HG03432 (cell line): ENCODE measurements around the gene MPRIP.
"Not testable (repeated sequence)": the region's sequence is repeated elsewhere in the genome, so short reads cannot be mapped to it uniquely, and the experiment has no call there.

Experiments
- ATAC-seq: cut with Tn5 transposase; IDR thresholded peaks from one replicate; pipeline ENCODE4 v1.9.1; 2021; ENCODE audit warnings: mild to moderate bottlenecking, moderate library complexity; ENCODE audit not compliant: unreplicated experiment

The MPRIP gene

DNA sequence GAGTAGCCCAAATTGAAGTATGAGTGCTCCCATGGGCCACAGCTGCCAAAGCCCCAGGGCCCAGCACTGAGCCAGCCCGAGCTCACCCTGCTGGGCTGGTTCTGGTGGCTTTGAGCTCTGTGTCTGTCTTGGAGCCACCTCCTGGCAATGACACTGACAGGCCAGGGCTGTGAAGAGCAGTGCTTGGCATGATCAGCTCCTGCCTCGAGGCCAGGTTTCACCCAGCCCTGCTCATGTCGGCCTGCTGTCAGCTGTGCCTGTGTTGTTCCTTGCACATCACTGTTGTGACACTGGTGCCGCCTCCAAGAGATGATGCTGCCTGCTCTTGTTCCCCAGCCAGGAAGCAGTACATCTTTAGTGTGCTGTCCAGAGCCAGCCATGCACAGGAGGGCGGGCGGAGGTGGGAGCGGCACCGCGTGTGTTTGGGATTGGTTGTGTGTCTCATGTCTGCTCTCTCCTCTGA lies 137.9 kb downstream of the MPRIP start:
- ATAC-seq: no peak

DNA sequence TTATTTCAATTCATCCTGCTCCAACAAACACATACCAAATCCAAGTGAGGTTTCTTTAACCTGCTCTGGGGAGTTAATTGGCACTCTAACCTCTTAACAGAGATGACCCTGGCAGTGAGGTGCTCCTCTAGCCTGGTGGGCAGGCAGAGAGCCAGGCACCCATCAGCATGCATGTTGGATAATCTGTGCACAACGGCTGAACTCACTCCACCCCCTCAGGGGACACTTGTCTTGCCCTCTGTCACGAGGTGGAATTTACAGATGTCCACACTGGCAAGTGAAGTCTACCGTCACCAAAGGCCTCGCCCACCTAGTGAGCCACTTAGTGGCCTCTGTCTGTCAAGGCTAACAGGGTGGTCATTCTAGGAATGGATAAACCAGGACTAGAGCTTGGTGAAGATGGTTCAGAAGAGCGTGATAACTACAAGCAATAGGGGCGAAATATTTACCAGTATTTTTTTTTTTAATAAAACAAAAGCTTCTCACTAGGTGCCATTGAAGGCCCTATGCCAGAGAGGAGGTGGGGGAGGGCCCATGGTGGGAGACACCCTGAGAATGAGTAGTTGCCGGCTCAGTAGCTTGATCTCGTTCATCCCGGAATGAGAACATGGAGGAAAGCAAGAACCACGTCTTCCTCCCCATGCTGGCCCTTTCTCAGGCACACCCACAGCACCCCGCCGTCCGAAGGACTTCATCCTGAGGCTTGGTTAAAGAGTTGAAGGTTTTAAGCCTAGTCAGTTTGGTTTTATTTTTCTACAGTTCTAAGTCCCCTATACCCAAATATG lies 138.7 kb downstream of the MPRIP start:
- no peak for ATAC-seq

DNA sequence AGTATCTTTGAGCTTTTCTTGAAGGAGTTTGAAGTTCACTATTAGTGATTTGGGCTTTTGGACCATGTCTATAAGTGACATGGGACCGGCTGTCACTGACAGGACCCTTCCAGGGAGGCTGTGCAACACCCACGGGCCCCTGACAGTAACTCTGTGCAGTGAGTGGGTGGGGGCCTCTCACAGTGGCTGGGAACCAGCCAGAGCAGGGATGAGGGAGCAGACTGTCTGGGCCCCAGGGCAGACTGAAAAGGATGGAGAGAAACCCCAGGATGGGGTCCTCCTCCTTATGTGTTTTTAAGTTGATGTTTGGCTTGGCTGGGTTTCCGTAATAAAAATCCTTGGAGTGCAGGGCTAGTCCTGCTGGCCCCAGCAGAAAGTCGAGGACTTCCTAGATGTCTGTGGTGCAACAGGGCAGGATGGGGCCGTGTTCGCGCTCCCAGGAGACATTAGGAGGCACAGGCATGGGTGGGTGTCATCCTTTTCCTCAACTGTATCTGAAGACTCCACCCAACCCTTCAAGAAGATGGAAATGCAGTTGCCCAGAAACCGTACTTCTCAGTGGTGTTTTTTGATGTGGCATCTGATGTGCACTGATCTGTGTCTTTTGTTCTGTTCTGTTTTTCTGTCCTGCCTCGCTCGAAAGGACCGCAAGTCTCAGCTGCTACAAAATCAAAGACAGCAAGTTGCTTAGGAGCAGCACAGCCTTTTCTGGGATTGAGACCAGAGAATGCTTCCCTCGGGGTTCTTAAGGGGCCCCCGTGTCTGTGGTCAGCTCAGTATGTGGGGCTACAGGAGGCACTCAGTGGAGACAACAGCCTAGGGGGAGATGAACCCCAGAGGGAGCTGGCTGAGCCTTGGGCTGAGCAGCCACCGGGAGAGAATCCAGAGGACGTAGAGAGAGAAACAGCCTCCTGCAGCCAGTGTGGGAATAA lies 139.7 kb downstream of the MPRIP start:
- ATAC-seq: no peak

DNA sequence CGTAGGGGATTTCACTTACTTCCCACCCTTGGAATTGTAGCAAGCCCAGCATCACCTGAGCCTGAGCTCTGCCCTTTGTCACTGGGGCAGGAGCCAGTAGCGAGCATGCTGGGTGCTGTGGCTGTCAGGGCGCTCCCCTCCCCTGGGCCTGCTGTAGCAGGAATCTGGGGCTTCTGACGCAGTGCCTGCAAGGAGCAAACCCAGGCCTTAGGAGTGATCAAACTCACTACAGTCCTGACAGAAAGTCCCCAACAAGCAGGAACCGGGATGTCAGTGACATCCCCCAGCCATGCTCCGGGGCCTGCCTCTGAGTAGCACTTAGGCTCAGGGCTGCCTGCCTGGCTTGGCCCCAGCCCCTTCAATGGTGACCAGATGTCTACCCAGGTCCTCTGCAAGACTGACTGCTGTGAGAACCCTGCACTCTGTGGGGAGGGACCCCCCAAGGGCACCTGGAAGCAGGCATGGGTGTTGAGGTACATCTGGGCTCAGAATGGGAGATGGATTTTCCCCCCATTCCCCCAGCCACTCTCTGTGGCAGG lies 140.4 kb downstream of the MPRIP start:
- ATAC-seq: no peak

DNA sequence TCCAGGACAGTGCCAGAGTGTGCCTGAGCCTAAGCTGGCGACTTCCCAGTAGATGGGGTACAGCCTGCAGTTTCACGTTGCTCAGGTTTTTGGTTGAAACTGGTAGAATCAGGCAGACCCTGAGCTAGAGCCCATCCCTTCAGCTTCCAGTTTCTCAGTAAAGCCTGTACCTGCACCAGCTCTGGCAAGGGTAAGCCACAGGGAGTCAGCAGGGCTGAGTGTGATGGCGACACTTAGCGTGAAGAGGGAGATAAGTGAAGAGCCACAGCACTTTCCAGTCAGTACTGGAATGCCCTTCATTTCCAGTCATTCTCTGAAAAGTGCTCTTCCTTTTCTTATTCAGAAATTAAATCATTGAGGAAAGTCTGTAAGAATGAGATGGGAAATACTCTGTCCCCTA lies 141.5 kb downstream of the MPRIP start:
- no peak for ATAC-seq

DNA sequence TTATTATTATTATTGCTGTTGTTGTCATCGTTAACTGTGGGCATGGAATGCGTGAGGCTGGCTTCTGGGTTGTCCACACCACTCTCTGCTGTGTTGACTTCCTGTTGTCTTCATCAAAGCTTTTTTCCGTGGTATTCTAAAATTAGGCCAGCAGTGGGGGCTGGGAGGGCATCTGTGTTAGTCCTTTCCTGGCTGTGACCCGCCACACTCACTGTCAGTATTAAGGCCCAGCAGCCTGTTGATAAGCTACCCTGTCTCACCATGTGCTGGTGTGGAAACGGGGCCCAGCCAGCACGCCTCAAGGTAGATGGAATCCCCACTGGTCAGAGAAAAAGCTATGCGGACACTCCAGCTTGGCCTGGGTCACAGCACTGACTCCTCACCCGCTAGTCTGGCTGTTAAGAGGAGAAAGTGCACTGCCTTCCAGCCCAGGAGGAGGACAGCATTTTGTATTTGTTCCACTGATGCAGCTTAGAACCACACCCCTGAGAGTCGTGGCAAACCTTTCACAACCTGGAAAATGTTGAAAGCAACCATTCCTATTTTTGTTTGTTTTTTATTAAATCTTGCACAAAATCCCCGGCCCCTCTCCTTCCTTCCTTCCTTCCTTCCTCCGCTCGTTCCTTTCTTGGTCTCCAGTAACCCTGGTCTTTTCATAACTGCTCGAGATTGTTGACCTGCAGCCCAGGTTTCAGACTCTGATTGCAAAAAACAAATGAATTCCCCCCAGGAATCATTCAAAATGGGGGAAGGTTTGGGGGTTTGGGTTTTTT lies 142.9 kb downstream of the MPRIP start:
- not testable (repeated sequence) for ATAC-seq

DNA sequence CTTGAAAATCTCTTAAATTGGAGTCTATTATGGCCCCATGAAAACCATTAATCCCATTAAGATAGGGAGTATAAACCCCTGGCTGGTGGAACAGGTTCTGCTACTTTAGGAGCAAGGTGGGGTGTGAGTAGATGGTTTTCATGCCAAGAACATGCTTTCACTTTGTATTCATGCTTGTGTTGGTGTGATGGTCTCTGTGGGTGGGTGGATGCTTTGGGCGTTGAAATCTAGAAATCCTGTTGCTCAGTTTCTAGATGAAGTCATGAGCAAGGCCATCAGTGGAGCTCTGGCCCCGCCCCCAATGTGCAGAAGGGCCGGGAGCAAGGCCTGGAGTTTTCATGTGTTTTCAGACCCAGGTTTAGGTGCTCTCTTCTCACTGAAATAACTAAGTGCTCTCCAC lies 143.8 kb downstream of the MPRIP start:
- no peak for ATAC-seq

DNA sequence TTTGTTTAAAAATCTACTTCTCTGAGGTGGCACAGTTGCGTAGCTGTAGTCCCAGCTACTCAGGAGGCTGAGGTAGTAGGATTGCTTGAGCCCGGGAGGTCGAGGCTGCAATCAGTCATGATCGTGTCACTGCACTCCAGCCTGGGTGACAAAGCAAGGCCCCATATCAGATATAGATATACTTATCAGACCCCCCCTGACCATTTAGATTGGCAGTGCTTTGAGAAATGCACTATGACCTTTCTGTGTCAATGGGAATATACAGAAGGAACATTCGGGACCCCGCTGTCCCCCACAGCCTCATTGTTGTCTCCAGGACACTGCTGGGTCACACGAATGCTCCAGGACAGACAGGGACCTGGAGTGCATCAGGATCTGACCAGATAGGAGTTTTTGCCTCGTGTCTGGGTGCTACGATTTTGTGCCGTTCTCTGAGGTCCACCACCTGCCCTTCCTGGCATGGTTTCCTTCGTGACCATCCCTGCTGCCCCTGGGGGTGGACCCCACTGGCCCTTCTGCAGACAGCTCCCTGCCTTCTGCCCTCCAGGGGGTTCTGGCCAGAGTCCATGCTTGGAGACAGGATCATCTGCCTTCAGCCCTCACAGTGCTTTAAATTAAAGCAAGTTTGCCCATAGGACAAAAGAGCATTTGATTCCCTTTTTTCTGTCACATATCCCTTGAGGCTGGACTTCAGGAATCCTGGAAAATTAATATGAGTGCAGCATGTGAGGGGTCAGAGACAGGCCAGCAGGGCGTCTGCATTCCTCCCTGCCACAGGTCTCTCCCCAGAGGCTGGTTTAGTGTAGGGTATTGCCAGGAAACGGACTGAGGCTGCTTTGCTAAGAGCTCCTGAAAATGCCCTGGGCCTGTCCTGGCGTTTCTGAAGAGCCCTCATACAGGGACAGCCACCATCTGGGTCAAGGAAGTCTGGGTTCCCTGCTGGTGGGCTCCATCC lies 144.6 kb downstream of the MPRIP start:
- no peak for ATAC-seq

DNA sequence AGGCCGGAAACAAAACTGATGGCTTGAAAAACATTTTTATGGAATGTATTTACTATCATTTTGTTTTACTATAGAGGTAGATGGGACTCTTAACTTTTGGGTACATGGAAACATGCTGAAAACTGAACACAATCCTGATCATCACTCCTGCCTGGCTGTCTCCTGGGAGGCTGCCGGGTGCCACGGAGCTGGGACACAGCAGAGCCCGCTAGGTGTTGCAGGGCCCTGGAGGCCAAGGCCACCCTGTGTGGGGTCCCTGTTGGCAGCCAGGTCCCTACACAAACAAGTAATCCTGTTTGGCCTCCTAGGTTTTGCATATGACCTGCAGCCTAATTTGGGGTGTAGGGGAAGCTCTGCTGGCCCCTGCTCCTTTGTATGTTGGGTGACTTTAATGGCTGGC lies 146.3 kb downstream of the MPRIP start:
- no peak for ATAC-seq

DNA sequence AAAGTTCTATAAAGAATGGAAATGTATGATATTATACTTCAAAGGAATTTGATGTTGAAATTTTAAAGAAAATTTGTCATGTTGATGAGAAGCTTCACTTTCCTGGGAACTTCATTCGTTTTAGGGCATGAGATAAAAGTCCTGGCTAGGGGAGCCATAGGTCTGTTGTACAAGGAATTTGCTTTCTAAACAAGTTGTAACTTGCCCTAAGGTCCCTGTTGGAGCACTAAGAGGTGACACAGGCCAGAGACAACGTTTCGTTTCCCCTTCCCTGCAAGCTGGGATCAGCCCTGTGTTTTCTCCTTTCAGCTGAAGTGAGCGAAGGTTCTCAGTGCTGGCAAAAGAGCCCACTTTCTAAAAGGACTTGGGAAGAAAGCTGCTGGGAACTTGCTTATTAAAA lies 147.3 kb downstream of the MPRIP start:
- no peak for ATAC-seq

DNA sequence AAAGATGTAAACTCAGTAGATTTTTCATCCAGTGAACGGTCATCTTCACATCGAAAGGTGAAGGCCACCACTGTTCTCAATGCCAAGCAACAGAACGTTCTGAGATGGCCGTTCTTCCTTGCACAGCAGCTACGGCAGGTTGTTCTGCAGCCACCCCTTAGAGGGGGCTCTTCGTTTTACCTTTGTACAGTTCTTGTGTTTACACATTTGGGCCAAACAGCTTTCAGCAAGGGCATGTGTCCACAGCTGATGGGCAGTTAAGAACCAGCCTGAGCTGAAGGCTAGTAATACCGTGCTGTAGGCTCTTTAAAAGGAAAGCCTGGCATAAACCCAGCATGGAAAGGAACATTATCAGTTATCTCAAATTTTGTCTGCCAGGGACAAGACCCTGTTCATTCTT lies 147.9 kb downstream of the MPRIP start:
- ATAC-seq: no peak

DNA sequence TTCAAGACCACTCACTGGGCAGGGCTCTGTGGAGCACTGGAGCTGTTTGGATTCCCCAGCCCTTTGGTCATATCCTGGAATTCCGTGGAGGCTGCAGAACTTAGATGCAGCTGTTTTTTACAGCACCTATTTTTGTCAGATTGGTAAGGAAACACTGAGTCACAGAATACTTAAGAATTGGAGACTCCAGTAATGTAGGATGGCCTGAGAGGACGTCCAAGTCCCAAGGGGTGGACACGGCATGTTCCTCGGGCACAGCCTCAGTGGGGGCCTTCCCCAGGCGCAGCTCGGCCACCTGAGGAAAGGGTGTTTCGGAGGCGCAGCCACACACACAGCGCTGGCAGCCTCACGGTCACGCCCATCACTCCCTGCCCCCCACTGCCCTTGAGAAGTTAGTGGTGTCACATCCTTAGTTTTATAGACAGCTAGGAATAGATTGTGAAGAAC lies 149.1 kb downstream of the MPRIP start:
- ATAC-seq: no peak

DNA sequence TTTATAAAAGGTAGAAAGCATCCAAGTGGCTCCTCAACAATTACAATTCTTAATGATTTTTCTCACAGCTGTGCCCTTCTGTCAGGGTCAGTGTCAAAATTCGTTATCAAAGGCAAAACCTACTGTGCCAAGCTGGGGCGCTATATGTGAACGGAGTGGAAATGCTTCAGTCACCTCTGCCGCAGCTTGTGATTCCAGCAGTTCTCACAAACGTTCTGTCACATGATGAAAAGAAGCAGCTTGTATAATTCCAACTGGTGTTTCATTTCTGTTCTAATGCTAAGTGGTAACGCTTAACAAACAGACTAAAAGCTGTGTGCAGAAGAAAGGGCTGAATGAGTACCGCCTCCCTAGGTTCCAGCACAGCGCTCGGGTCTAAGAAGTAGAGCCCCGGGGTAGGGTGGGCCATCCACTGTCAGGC lies 149.7 kb downstream of the MPRIP start:
- no peak for ATAC-seq

DNA sequence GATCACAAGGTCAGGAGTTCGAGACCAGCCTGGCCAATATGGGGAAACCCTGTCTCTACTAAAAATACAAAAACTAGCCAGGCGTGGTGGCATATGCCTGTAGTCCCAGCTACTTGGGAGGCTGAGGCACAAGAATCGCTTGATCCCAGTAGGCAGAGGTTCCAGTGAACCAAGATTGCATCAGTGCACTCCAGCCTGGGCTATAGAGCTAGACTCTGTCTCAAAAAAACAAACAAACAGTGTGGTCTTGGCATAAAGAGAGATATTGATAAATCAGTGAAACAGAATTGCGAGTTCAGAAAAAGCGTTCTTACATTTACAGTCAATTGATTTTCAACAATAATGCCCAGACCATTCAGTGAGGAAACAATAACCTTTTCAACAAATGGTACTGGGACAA lies 153.2 kb downstream of the MPRIP start:
- ATAC-seq: not testable (repeated sequence)

DNA sequence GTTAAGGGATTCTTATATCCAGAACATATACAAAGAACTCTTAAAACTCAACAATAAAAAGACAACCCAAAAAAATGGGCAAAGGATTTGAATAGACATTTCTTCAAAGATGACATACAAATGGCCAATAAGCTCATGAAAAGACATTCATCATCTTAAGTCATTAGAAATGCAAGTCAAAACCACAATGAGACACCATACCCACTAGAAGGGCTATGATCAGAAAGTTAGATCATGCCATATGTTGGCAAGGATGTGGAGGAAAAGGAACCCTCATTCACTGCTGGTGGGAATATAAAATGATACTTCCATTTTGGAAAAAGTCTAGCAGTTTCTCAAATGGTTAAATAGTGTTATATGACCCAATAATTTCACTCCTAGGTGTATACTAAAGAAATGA lies 154.5 kb downstream of the MPRIP start:
- ATAC-seq: no peak

DNA sequence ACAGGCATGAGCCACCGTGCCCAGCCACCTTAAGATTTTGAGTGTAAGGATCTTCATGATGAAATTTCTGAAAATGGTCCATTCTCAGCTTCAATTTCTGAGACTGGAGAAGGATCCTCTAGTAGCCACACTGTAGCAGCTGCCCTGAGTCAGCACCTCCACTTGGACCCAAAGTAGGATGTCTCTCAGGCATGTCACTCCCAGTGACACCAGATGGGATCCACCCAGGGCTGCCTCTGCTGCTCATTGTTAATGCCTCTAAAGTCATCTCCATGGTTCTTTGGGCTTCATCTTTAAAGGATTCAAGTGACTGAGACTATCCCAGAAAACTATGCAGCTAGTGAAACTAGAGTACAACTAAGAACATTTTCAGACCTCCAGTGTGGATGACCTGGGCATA lies 156.0 kb downstream of the MPRIP start:
- no peak for ATAC-seq

DNA sequence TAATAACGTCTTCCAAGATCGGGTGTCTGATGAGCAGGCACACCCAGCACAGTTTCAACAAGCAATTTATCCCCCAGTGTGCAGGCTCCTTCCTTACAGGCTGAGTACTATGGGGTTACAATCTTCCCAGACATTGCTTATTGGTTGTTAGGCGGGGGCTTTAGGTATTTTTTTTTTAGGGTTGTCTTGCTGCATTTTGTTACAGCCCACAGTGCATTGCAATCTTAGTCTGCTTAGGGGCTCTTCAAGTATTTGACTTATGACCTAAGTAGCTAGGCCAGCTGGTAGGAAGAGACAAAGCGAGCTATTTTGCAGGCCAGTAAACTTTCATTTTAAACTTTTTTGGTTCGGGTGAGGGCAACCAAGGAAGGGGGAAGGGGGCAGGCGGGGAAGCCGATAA lies 158.1 kb downstream of the MPRIP start:
- no peak for ATAC-seq

DNA sequence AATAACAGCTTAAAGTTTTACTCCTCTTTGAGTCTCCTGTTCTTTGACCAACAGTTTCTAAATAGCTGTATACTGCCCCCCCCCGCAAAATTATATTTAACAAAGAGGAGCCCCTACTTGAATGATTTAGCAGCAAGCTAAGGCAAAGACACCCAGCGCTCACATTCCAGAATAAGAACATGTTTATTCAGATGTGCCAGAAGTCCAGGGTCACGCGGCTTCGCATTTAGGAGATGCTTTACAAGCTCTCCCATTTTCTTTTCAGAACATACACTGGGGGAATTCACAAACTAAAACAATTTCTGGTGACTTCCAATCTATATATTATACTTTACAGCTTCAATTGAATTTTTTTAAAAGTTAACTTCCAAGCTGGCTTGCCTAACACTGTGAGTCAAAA lies 158.6 kb downstream of the MPRIP start:
- no peak for ATAC-seq

DNA sequence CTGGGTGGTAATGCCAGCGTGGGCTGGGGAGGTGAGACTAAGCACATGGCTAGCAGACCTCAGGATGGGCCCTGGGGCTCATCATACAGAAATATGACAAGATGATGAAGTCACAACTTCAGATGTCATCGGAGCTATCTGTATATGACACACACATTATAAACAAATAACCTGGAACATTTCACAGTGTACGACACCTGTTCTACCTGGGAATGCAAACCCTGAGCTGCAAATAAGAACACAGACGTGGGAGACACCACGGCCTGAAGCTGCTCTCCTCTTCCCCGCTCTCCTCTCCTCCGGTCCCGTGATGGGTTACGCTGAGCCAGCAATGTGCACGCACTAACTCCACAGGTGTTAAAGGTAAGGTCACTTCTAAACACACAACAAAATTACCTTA lies 159.0 kb downstream of the MPRIP start:
- no peak for ATAC-seq

DNA sequence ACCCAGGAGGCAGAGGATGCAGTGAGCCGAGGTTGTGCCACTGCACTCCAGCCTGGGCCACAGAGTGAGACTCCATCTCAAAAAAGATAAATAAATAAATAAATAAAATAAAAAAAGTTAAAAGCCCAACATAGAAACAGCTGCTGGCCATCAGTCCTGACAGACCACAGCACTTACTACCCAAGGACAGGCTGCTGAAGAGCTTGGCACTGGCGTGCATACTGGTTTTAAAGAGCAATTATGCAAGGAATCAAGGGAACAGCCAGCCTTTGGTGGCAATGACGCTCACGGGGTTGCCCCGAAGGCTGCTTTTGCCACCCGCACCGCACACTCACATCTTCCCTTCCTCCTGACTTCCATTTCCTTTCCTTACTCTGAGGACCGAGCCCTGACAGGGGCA lies 159.7 kb downstream of the MPRIP start:
- no peak for ATAC-seq
